ENCODE data around the gene ERMAP. TPM values are rescaled to one million over a fixed set of nuclear protein-coding genes. Genes with fewer than 3 reads are reported as not detected.

Gene ERMAP
- total and polyA plus RNA-seq, 2 of the 8 experiments (the other 6 are each of a cell fraction or from before 2014, with no cell fraction given), result 2.5 to 3.9 TPM

DNA sequence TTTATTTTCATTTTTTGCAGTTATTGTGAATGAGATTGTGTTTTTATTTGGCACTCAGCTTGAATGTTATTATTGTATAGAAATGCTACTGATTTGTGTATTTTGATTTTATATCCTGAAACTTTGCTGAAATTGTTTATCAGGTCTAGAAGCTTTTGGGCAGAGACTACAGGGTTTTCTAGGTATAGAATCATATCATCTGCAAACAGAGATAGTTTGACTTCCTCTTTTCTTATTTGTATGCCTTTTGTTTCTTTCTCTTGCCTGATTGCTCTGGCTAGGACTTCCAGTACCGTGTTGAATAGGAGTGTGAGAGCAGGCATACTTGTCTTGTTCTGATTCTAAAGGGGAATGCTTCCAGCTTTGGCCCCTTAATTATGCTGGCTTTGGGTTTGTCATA, 56.7 kb downstream of the ERMAP start:
- peaks cover 0 to 3% (median under 1%) of the 10 kb centered on the region in 4 experiments; a peak in 3 of 7 replicates for H3K4me1 ChIP-seq (replicated peaks in 1 of 4; ENCODE audit: control insufficient read depth in 3 of 4, insufficient read depth in 4 of 4, low read length in 3 of 4)
- H3K27me3 ChIP-seq (replicated peaks in 1 of 4; ENCODE audit: control insufficient read depth in 3 of 4, extremely low read depth in 1 of 4, insufficient read depth in 3 of 4, low read length in 3 of 4), result no peaks in the 10 kb centered on the region
- H4K91ac ChIP-seq (replicated peaks; ENCODE audit: insufficient read length, low read length), result no peak overlapping the region
- H2BK20ac ChIP-seq (ENCODE audit: low read length), result no peak overlapping the region
- no peaks in the 10 kb centered on the region; the same call in 1 of the 2 replicates for H3K23me2 ChIP-seq (ENCODE audit: low read depth, low read length)
- no peak overlapping the region for H2AFZ ChIP-seq (ENCODE audit: low read length)
- no peak overlapping the region for H2AK5ac ChIP-seq (ENCODE audit: low read depth, low read length)
- H2BK5ac ChIP-seq (ENCODE audit: low read depth, low read length), result no peak overlapping the region
- no peak overlapping the region for H3K4me3 ChIP-seq (ENCODE audit: extremely low read depth in 1 of 4, insufficient read depth in 2 of 4, low read depth in 3 of 4, low read length in 4 of 4)
- H4K5ac ChIP-seq (ENCODE audit: insufficient read length, low read depth, low read length), result no peak overlapping the region
- no peak overlapping the region for H4K8ac ChIP-seq (ENCODE audit: extremely low read depth, insufficient read depth, low read length)
- H3K9me3 ChIP-seq (ENCODE audit: insufficient read depth in 2 of 2, low read depth in 1 of 2, low read length in 1 of 2), result no peaks in the 10 kb centered on the region
- H3K79me1 ChIP-seq (ENCODE audit: low read depth, low read length), result no peaks in the 10 kb centered on the region
- TF ChIP-seq ZNF274 (IDR thresholded peaks at IDR 0.05; ENCODE audit: borderline replicate concordance, extremely low read depth, low read length), result no peak
- FAIRE-seq (no peak), DNase-seq (ENCODE audit: low read depth in 1 of 2, low spot score in 2 of 2) (no peak)
- no peak overlapping the region for H3K27ac ChIP-seq (ENCODE audit: low read depth, low read length)
- H2BK12ac ChIP-seq (ENCODE audit: low read depth, low read length), result no peak overlapping the region
- H4K20me1 ChIP-seq (replicated peaks in 1 of 2; ENCODE audit: control insufficient read depth in 1 of 2, insufficient read depth in 2 of 2, low read length in 2 of 2), result no peaks in the 10 kb centered on the region
- WGBS, 2 experiments (ENCODE audit: extremely low coverage in 1 of 2, insufficient coverage in 1 of 2, insufficient read length in 1 of 2, insufficient replicate concordance in 2 of 2, low coverage in 1 of 2, low lambda C conversion rate in 2 of 2, missing lambda C conversion rate in 1 of 2), result 91% methylated on average over 1 of the region's 1 CpG; no CpG with 5 or more reads in 1 of the 2 experiments
- H3K9ac ChIP-seq (replicated peaks in 1 of 4; ENCODE audit: extremely low read depth in 1 of 4, low read depth in 3 of 4, low read length in 3 of 4), result no peak overlapping the region
- H3K4ac ChIP-seq (replicated peaks; ENCODE audit: insufficient read length, low read depth, low read length), result no peak overlapping the region
- no peaks in the 10 kb centered on the region for H3K36me3 ChIP-seq (ENCODE audit: control insufficient read depth in 2 of 4, insufficient read depth in 4 of 4, low read length in 3 of 4)
- no peak overlapping the region for H3K14ac ChIP-seq (ENCODE audit: insufficient read length)
- H2BK15ac ChIP-seq (ENCODE audit: low read length), result no peak overlapping the region
- CTCF ChIA-PET (ENCODE audit: partially characterized antibody), result interaction anchor here (1.8 kb wide), 1 partner anchor 40 kb away, joined by 5 read pairs; no protein-coding TSS in a partner anchor
- H3K4me2 ChIP-seq (ENCODE audit: insufficient read depth in 1 of 2, low read depth in 2 of 2, low read length in 2 of 2), result no peak overlapping the region
- no peak overlapping the region for H3K18ac ChIP-seq (ENCODE audit: extremely low read depth, low read length)
- H3K56ac ChIP-seq (replicated peaks; ENCODE audit: insufficient read length, low read depth, low read length), result no peak overlapping the region
- no peak overlapping the region for H2BK120ac ChIP-seq (replicated peaks; ENCODE audit: low read depth, low read length)
- no peaks in the 10 kb centered on the region for H3K79me2 ChIP-seq (ENCODE audit: control insufficient read depth in 1 of 2, insufficient read depth in 2 of 2, low read length in 2 of 2)
- POLR2A ChIA-PET (ENCODE audit: partially characterized antibody), result interaction anchor here (0.6 kb wide), 1 partner anchor 36 kb away, joined by 3 read pairs; no protein-coding TSS in a partner anchor
- no peak overlapping the region for H3K23ac ChIP-seq (ENCODE audit: insufficient read length)

All from H1 (cell line).